ENCODE data around the gene DENND2A. TPM values are rescaled to one million over a fixed set of nuclear protein-coding genes. Genes with fewer than 3 reads are reported as not detected.

DENND2A gene
- polyA plus RNA-seq, 2 of the 4 experiments (the other 2 are of a cell fraction) = 0.37 to 0.63 TPM

- DNase-seq (ENCODE audit: low read depth in 1 of 2, low spot score in 1 of 2) = peak; percentile 49 to 60
- TF ChIP-seq NFE2L2 (conservative IDR thresholded peaks at IDR 0.05; ENCODE audit: low read length) = no peak
- no peak for TF ChIP-seq FOSB (CRISPR knock-in tag; IDR thresholded peaks at IDR 0.05)
- TF ChIP-seq RFX5 (IDR thresholded peaks at IDR 0.05) = no peak
- TF ChIP-seq NR3C1 (IDR thresholded peaks at IDR 0.05) = no peak
- TF ChIP-seq USF2 (IDR thresholded peaks at IDR 0.05) = no peak
- TF ChIP-seq FOXS1 (CRISPR knock-in tag; IDR thresholded peaks at IDR 0.05) = no peak
- no peak for TF ChIP-seq MYC (IDR thresholded peaks at IDR 0.05; ENCODE audit: borderline replicate concordance, low read length)
- no peak for TF ChIP-seq HOXB5 (CRISPR knock-in tag; IDR thresholded peaks at IDR 0.05)
- TF ChIP-seq MAFK (IDR thresholded peaks at IDR 0.05; ENCODE audit: partially characterized antibody) = peak; percentile 96
- TF ChIP-seq, protein P1, sequence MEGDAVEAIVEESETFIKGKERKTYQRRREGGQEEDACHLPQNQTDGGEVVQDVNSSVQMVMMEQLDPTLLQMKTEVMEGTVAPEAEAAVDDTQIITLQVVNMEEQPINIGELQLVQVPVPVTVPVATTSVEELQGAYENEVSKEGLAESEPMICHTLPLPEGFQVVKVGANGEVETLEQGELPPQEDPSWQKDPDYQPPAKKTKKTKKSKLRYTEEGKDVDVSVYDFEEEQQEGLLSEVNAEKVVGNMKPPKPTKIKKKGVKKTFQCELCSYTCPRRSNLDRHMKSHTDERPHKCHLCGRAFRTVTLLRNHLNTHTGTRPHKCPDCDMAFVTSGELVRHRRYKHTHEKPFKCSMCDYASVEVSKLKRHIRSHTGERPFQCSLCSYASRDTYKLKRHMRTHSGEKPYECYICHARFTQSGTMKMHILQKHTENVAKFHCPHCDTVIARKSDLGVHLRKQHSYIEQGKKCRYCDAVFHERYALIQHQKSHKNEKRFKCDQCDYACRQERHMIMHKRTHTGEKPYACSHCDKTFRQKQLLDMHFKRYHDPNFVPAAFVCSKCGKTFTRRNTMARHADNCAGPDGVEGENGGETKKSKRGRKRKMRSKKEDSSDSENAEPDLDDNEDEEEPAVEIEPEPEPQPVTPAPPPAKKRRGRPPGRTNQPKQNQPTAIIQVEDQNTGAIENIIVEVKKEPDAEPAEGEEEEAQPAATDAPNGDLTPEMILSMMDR (IDR thresholded peaks at IDR 0.05) = peak; percentile 42
- no peak for TF ChIP-seq CHD2 (IDR thresholded peaks at IDR 0.05; ENCODE audit: low read length, partially characterized antibody)
- TF ChIP-seq EP300 (IDR thresholded peaks at IDR 0.05) = no peak
- no peak for TF ChIP-seq HOXB13 (CRISPR knock-in tag; IDR thresholded peaks at IDR 0.05; ENCODE audit: low read depth)
- peak; percentile 14; the same call in 1 of the 3 replicates for TF ChIP-seq SMC3 (IDR thresholded peaks at IDR 0.05)
- peak; percentile 57 to 66 for TF ChIP-seq RAD21 (conservative IDR thresholded peaks at IDR 0.05 in 1 of 2, IDR thresholded peaks at IDR 0.05 in 1 of 2)
- no peak for TF ChIP-seq POLR2A (IDR thresholded peaks at IDR 0.05; ENCODE audit: low read length)
- no peak for TF ChIP-seq NPAS2 (CRISPR knock-in tag; IDR thresholded peaks at IDR 0.05; ENCODE audit: borderline replicate concordance)
- no peak for TF ChIP-seq ZFP36 (IDR thresholded peaks at IDR 0.05; ENCODE audit: borderline replicate concordance, partially characterized antibody)
- ChIA-PET CTCF (interaction anchor here (0.7 to 2.5 kb wide), 10 partner anchors 10 to 872 kb away, joined by 3 to 19 read pairs (median 4); no protein-coding TSS in a partner anchor), POLR2A (interaction anchor here (0.9 to 1.2 kb wide), 2 partner anchors 21 to 340 kb away, joined by 3 read pairs; partner anchors contain the start of genes MRPS33 and NDUFB2)
- Histone ChIP-seq H3K4me2 (no peak overlapping the region), H3K4me1 (peaks cover 15% of the 10 kb centered on the region; the same call in 1 of the 3 replicates), H3K4me3 (no peak overlapping the region), H3K27ac (no peak overlapping the region), H3K9me3 (no peaks in the 10 kb centered on the region)
- WGBS (ENCODE audit: missing lambda C conversion rate) = 68% methylated on average over 8 of the region's 8 CpGs
- ATAC-seq = peak; percentile 32 to 69; a peak in 3 of 6 replicates
- FAIRE-seq = no peak
These were observed 34.5 kb upstream of the DENND2A start for GRCh38 chr7:140674899-140675701.

- ATAC-seq = no peak
- TF ChIP-seq ZNF302 (CRISPR knock-in tag; IDR thresholded peaks at IDR 0.05) (no peak), RAD21 (conservative IDR thresholded peaks at IDR 0.05 in 1 of 2, IDR thresholded peaks at IDR 0.05 in 1 of 2) (no peak), CBX2 (IDR thresholded peaks at IDR 0.05; ENCODE audit: borderline replicate concordance, low read depth) (no peak), POLR2A (IDR thresholded peaks at IDR 0.05; ENCODE audit: low read length) (no peak), MAZ (IDR thresholded peaks at IDR 0.05; ENCODE audit: borderline replicate concordance, low read depth, low read length) (no peak), EHMT2 (IDR thresholded peaks at IDR 0.05; ENCODE audit: low read depth) (no peak), KDM5A (IDR thresholded peaks at IDR 0.05) (no peak), KDM1A (IDR thresholded peaks at IDR 0.05; ENCODE audit: low read depth) (no peak), NFE2L2 (conservative IDR thresholded peaks at IDR 0.05; ENCODE audit: low read length) (no peak), TFCP2L1 (CRISPR knock-in tag; IDR thresholded peaks at IDR 0.05) (no peak), HOXA7 (CRISPR knock-in tag; IDR thresholded peaks at IDR 0.05) (no peak), ZSCAN20 (CRISPR knock-in tag; IDR thresholded peaks at IDR 0.05) (no peak), MYC (IDR thresholded peaks at IDR 0.05; ENCODE audit: borderline replicate concordance, low read length) (no peak), REST (IDR thresholded peaks at IDR 0.05) (no peak), POLR2AphosphoS2 (conservative IDR thresholded peaks at IDR 0.05; ENCODE audit: low read length) (no peak)
- ChIA-PET CTCF (interaction anchor here (1.3 to 2.5 kb wide), 5 partner anchors 11 to 873 kb away, joined by 3 to 19 read pairs (median 3); no protein-coding TSS in a partner anchor), POLR2A (interaction anchor here (1.2 kb wide), 1 partner anchor 341 kb away, joined by 3 read pairs; the partner anchor contains the start of gene MRPS33)
- no peak overlapping the region for H3K4me3 ChIP-seq
- peak overlapping the region; percentile 85; the same call in 1 of the 3 replicates for H3K4me2 ChIP-seq
- no peak overlapping the region for H3K27ac ChIP-seq
- FAIRE-seq = no peak
- no peaks in the 10 kb centered on the region for H3K9me3 ChIP-seq
- H3K4me1 ChIP-seq = peaks cover 15% of the 10 kb centered on the region; the same call in 1 of the 3 replicates
- WGBS (ENCODE audit: missing lambda C conversion rate) = 97% methylated on average over 5 of the region's 5 CpGs
- no peak for DNase-seq (ENCODE audit: low read depth in 1 of 2, low spot score in 1 of 2)
These were observed 33.8 kb upstream of the DENND2A start for GRCh38 chr7:140674356-140674800.

Measured in A549 (cell line).